ENCODE measurements around the gene ZNF800.

ZNF800 gene

DNA sequence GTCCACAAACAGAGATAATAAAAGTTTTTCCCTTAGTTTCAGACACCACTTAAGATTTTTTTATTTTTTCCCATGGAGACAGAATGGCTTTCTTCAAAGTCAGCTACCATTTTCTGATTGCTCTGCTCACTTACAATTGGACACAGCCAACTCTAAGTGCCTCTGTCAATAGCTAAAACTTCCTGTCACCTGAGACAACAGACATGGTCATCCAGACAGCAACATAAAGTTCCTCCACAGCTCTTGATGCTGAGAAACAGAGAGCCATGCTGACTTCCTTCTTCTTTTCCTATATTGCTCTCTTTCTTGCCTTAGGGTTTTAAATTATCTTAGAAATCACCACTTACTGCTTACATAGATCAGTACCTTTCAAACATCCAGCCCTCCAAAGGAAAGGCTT, 12.0 kb downstream of the ZNF800 start:
- peaks cover 0 to 21% (median 4%) of the 10 kb centered on the region in 4 experiments for H3K4me1 ChIP-seq (ENCODE audit: control extremely low read depth in 1 of 4, control insufficient read depth in 4 of 4, insufficient read depth in 4 of 4, low read length in 3 of 4)
- CTCF ChIA-PET: no interaction called here
- no peak overlapping the region for H3K4me3 ChIP-seq (ENCODE audit: control insufficient read depth in 1 of 7, extremely low read depth in 1 of 7, insufficient read depth in 4 of 7, low read depth in 2 of 7, low read length in 6 of 7)
- H3K27me3 ChIP-seq (replicated peaks in 2 of 5; ENCODE audit: control insufficient read depth in 4 of 5, insufficient read depth in 5 of 5, low read length in 4 of 5): no peaks in the 10 kb centered on the region
- peak in 2 of 3 donors; percentile 17 to 32 for DNase-seq
- POLR2A ChIA-PET: no interaction called here
- no peaks in the 10 kb centered on the region for H3K9me3 ChIP-seq (ENCODE audit: control extremely low read depth in 1 of 5, control insufficient read depth in 4 of 5, insufficient read depth in 2 of 5, low read depth in 1 of 5, low read length in 4 of 5)
- H3K36me3 ChIP-seq (ENCODE audit: control insufficient read depth in 4 of 4, insufficient read depth in 4 of 4, low read length in 3 of 4): peaks cover 10 to 29% (median 13%) of the 10 kb centered on the region in 4 experiments
- no peak overlapping the region for H3K27ac ChIP-seq (ENCODE audit: insufficient read depth in 1 of 2, low read depth in 1 of 2, low read length in 2 of 2, poor library complexity in 1 of 2, severe bottlenecking in 2 of 2)

DNA sequence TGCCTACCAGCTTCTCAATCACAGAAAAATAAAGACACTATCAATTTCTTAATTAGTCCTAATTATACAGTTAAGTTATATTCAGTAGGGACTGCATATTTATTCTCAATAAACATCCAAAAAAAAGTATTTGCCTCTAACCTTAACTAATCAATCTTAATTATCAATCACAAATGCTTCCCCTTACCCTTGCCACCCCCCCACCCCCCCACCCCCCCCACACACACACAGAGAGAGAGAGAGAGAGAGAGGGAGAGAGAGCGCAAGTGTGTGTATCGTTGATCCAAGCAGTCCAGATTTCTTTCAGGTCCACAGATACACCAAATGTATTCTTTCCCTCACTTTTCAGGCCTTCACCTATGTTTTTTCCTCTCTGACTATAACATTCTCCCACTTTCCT, 12.9 kb downstream of the ZNF800 start:
- H3K36me3 ChIP-seq (ENCODE audit: control insufficient read depth in 4 of 4, insufficient read depth in 4 of 4, low read length in 3 of 4): peaks cover 10 to 36% (median 16%) of the 10 kb centered on the region in 4 experiments
- DNase-seq: no peak
- no peaks in the 10 kb centered on the region for H3K9me3 ChIP-seq (ENCODE audit: control extremely low read depth in 1 of 5, control insufficient read depth in 4 of 5, insufficient read depth in 2 of 5, low read depth in 1 of 5, low read length in 4 of 5)
- no peak overlapping the region for H3K27ac ChIP-seq (ENCODE audit: insufficient read depth in 1 of 2, low read depth in 1 of 2, low read length in 2 of 2, poor library complexity in 1 of 2, severe bottlenecking in 2 of 2)
- H3K4me1 ChIP-seq (ENCODE audit: control extremely low read depth in 1 of 4, control insufficient read depth in 4 of 4, insufficient read depth in 4 of 4, low read length in 3 of 4): peaks cover 0 to 21% (median 4%) of the 10 kb centered on the region in 4 experiments
- no peaks in the 10 kb centered on the region for H3K27me3 ChIP-seq (replicated peaks in 2 of 5; ENCODE audit: control insufficient read depth in 4 of 5, insufficient read depth in 5 of 5, low read length in 4 of 5)
- 100% methylated on average over 1 of the region's 2 CpGs for WGBS (ENCODE audit: insufficient coverage)
- H3K4me3 ChIP-seq (ENCODE audit: control insufficient read depth in 1 of 7, extremely low read depth in 1 of 7, insufficient read depth in 4 of 7, low read depth in 2 of 7, low read length in 6 of 7): no peak overlapping the region
- ChIA-PET POLR2A (no interaction called here), CTCF (no interaction called here)

DNA sequence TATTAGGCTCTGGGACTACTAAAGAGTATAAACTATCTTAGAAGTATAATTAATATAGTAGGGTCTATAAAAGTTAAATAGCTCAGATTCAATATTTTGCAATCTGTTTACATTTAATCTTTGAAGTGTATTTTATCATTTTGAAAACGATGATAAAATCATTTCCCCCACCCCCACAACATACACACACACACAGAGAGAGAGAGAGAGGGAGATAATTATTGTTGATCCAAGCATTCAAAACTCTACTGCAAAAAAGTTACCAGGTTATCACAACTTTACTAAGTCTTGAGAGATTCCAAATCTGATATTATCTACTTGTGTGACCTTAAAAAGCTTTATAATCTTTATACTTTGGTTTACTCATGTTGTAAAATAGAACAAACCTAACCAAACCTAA, 14.0 kb downstream of the ZNF800 start:
- ChIA-PET POLR2A (no interaction called here), CTCF (no interaction called here)
- no CpG with 5 or more reads among the region's 1 CpG for WGBS (ENCODE audit: insufficient coverage)
- no peaks in the 10 kb centered on the region for H3K9me3 ChIP-seq (ENCODE audit: control extremely low read depth in 1 of 5, control insufficient read depth in 4 of 5, insufficient read depth in 2 of 5, low read depth in 1 of 5, low read length in 4 of 5)
- peaks cover 0 to 21% (median 4%) of the 10 kb centered on the region in 4 experiments for H3K4me1 ChIP-seq (ENCODE audit: control extremely low read depth in 1 of 4, control insufficient read depth in 4 of 4, insufficient read depth in 4 of 4, low read length in 3 of 4)
- H3K27ac ChIP-seq (ENCODE audit: insufficient read depth in 1 of 2, low read depth in 1 of 2, low read length in 2 of 2, poor library complexity in 1 of 2, severe bottlenecking in 2 of 2): no peak overlapping the region
- H3K36me3 ChIP-seq (ENCODE audit: control insufficient read depth in 4 of 4, insufficient read depth in 4 of 4, low read length in 3 of 4): peaks cover 14 to 47% (median 23%) of the 10 kb centered on the region in 4 experiments
- H3K4me3 ChIP-seq (ENCODE audit: control insufficient read depth in 1 of 7, extremely low read depth in 1 of 7, insufficient read depth in 4 of 7, low read depth in 2 of 7, low read length in 6 of 7): no peak overlapping the region
- H3K27me3 ChIP-seq (replicated peaks in 2 of 5; ENCODE audit: control insufficient read depth in 4 of 5, insufficient read depth in 5 of 5, low read length in 4 of 5): no peaks in the 10 kb centered on the region
- no peak for DNase-seq

DNA sequence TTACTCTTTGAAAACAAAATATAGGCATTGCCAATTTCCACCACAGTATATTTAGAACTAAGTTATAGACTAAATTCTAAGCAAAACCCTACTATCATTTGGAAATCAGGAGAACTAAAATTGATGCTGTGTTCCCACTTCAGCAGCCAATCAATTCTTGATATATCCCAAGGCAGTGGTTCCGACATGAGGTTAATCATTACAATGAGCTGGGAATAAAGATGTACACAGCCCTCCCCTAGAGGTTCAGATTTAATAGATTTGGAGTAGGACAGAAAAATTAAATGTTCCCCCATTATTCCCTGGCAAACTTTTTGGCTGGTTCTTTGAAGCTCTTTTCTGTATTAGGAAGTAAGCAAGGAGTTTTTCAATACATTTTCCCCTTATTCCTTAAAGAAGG, 15.1 kb downstream of the ZNF800 start:
- Histone ChIP-seq H3K36me3 (ENCODE audit: control insufficient read depth in 4 of 4, insufficient read depth in 4 of 4, low read length in 3 of 4) (peaks cover 15 to 47% (median 28%) of the 10 kb centered on the region in 4 experiments), H3K27ac (ENCODE audit: insufficient read depth in 1 of 2, low read depth in 1 of 2, low read length in 2 of 2, poor library complexity in 1 of 2, severe bottlenecking in 2 of 2) (no peak overlapping the region), H3K9me3 (ENCODE audit: control extremely low read depth in 1 of 5, control insufficient read depth in 4 of 5, insufficient read depth in 2 of 5, low read depth in 1 of 5, low read length in 4 of 5) (no peaks in the 10 kb centered on the region), H3K27me3 (replicated peaks in 2 of 5; ENCODE audit: control insufficient read depth in 4 of 5, insufficient read depth in 5 of 5, low read length in 4 of 5) (no peaks in the 10 kb centered on the region), H3K4me1 (ENCODE audit: control extremely low read depth in 1 of 4, control insufficient read depth in 4 of 4, insufficient read depth in 4 of 4, low read length in 3 of 4) (peaks cover 0 to 13% (median 4%) of the 10 kb centered on the region in 4 experiments), H3K4me3 (ENCODE audit: control insufficient read depth in 1 of 7, extremely low read depth in 1 of 7, insufficient read depth in 4 of 7, low read depth in 2 of 7, low read length in 6 of 7) (no peak overlapping the region)
- DNase-seq: no peak
- POLR2A ChIA-PET: no interaction called here
- CTCF ChIA-PET: no interaction called here
- WGBS (ENCODE audit: insufficient coverage): no CpG with 5 or more reads among the region's 1 CpG

DNA sequence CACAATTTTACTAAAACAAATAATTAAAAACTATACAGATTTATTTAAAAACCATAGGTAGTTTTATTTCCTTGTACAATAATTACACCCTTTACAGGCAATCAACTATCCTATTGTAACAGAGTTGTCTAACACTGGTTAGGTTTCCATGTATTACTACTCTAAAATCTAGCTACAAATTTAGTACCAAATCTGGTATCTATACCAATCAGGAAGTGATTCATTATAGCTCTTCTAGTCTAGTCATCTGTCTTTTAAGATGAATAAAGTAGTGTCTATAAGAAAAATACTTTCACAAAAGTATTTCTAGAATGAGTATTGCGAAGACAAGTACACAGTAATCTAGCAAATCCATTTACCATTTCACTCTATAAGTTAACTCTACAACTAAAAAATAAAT, 16.9 kb downstream of the ZNF800 start:
- no peak overlapping the region for H3K27ac ChIP-seq (ENCODE audit: insufficient read depth in 1 of 2, low read depth in 1 of 2, low read length in 2 of 2, poor library complexity in 1 of 2, severe bottlenecking in 2 of 2)
- H3K36me3 ChIP-seq (ENCODE audit: control insufficient read depth in 4 of 4, insufficient read depth in 4 of 4, low read length in 3 of 4): peaks cover 14 to 55% (median 35%) of the 10 kb centered on the region in 4 experiments
- H3K9me3 ChIP-seq (ENCODE audit: control extremely low read depth in 1 of 5, control insufficient read depth in 4 of 5, insufficient read depth in 2 of 5, low read depth in 1 of 5, low read length in 4 of 5): no peaks in the 10 kb centered on the region
- CTCF ChIA-PET: no interaction called here
- POLR2A ChIA-PET: no interaction called here
- H3K4me3 ChIP-seq (ENCODE audit: control insufficient read depth in 1 of 7, extremely low read depth in 1 of 7, insufficient read depth in 4 of 7, low read depth in 2 of 7, low read length in 6 of 7): no peak overlapping the region
- peaks cover 0 to 7% (median 3%) of the 10 kb centered on the region in 4 experiments for H3K4me1 ChIP-seq (ENCODE audit: control extremely low read depth in 1 of 4, control insufficient read depth in 4 of 4, insufficient read depth in 4 of 4, low read length in 3 of 4)
- no peaks in the 10 kb centered on the region for H3K27me3 ChIP-seq (replicated peaks in 2 of 5; ENCODE audit: control insufficient read depth in 4 of 5, insufficient read depth in 5 of 5, low read length in 4 of 5)
- WGBS (ENCODE audit: insufficient coverage): no CpG with 5 or more reads among the region's 1 CpG
- DNase-seq: no peak

DNA sequence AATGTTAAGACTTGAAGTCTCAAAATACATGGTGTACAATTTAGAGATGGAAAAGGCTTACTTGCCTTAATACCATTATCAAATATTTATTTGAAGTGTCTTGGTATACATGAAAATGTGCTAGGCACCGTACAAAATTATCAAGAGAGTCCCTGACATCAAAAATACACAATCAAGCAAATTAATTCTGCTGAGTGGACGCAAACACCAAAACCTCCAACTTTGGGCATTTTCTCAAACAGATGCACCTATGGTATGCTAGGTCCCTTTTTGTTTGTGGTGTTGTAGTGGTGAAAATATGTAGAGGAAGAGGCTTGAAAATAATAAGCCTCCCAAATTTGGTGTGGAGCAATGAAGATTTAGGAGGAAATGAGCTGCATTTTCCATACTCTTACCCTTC, 24.8 kb downstream of the ZNF800 start:
- Histone ChIP-seq H3K27ac (ENCODE audit: insufficient read depth in 1 of 2, low read depth in 1 of 2, low read length in 2 of 2, poor library complexity in 1 of 2, severe bottlenecking in 2 of 2) (no peak overlapping the region), H3K4me3 (ENCODE audit: control insufficient read depth in 1 of 7, extremely low read depth in 1 of 7, insufficient read depth in 4 of 7, low read depth in 2 of 7, low read length in 6 of 7) (no peak overlapping the region), H3K36me3 (ENCODE audit: control insufficient read depth in 4 of 4, insufficient read depth in 4 of 4, low read length in 3 of 4) (peaks cover 9 to 56% (median 26%) of the 10 kb centered on the region in 4 experiments), H3K4me1 (ENCODE audit: control extremely low read depth in 1 of 4, control insufficient read depth in 4 of 4, insufficient read depth in 4 of 4, low read length in 3 of 4) (no peaks in the 10 kb centered on the region), H3K9me3 (ENCODE audit: control extremely low read depth in 1 of 5, control insufficient read depth in 4 of 5, insufficient read depth in 2 of 5, low read depth in 1 of 5, low read length in 4 of 5) (no peaks in the 10 kb centered on the region), H3K27me3 (replicated peaks in 2 of 5; ENCODE audit: control insufficient read depth in 4 of 5, insufficient read depth in 5 of 5, low read length in 4 of 5) (no peaks in the 10 kb centered on the region)
- ChIA-PET POLR2A (no interaction called here), CTCF (interaction anchor here (1.9 kb wide), 1 partner anchor 20 kb away, joined by 7 read pairs; no protein-coding TSS in a partner anchor)
- no CpG with 5 or more reads among the region's 2 CpGs for WGBS (ENCODE audit: insufficient coverage)
- DNase-seq: no peak

DNA sequence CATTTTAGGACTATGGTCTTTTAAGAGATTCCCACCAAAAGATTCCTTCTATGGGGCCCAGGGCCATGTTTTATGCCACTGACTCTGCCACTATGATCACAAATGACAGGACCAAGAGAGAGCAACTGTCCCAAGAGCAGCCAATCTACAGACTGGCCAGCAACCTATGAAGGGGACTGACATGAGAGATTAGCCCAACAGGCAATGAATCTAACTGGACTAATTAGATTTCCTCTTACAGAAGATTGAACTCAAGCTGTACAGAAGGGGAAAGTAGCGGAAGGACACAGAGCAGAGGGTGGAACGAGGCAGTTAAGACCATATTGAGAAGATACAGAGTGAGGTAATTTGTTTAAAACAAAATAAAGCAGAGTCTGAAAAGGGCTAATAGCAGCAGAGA, 25.8 kb downstream of the ZNF800 start:
- peaks cover 9 to 60% (median 29%) of the 10 kb centered on the region in 4 experiments for H3K36me3 ChIP-seq (ENCODE audit: control insufficient read depth in 4 of 4, insufficient read depth in 4 of 4, low read length in 3 of 4)
- WGBS (ENCODE audit: insufficient coverage): 100% methylated on average over 2 of the region's 2 CpGs
- no peak overlapping the region for H3K4me3 ChIP-seq (ENCODE audit: control insufficient read depth in 1 of 7, extremely low read depth in 1 of 7, insufficient read depth in 4 of 7, low read depth in 2 of 7, low read length in 6 of 7)
- H3K27me3 ChIP-seq (replicated peaks in 2 of 5; ENCODE audit: control insufficient read depth in 4 of 5, insufficient read depth in 5 of 5, low read length in 4 of 5): no peaks in the 10 kb centered on the region
- no peak for DNase-seq
- no peaks in the 10 kb centered on the region for H3K9me3 ChIP-seq (ENCODE audit: control extremely low read depth in 1 of 5, control insufficient read depth in 4 of 5, insufficient read depth in 2 of 5, low read depth in 1 of 5, low read length in 4 of 5)
- ChIA-PET CTCF (interaction anchor here (0.8 to 1.9 kb wide), 2 partner anchors 16 to 19 kb away, joined by 3 to 7 read pairs; no protein-coding TSS in a partner anchor), POLR2A (no interaction called here)
- no peaks in the 10 kb centered on the region for H3K4me1 ChIP-seq (ENCODE audit: control extremely low read depth in 1 of 4, control insufficient read depth in 4 of 4, insufficient read depth in 4 of 4, low read length in 3 of 4)
- H3K27ac ChIP-seq (ENCODE audit: insufficient read depth in 1 of 2, low read depth in 1 of 2, low read length in 2 of 2, poor library complexity in 1 of 2, severe bottlenecking in 2 of 2): no peak overlapping the region
